Gastrocnemius medialis (tissue), 4 donors: ENCODE measurements around the gene PRDX3. TPM values are rescaled to one million over a fixed set of nuclear protein-coding genes. Genes with fewer than 3 reads are reported as not detected.

ENCODE experiments used
- ATAC-seq, 2 donors: fragments of 150-250 bp; one replicate each; pipeline ENCODE4 v1.9.1; 2016
- DNase-seq, 2 donors: peaks; one replicate each; pipeline ENCODE4 v3.0.0-alpha.2; 2019
- H3K27ac ChIP-seq, 4 donors: fragments of 200-600 bp; sonication (generic); 1 replicate in 1 of 4; 2 replicates in 3 of 4; pipeline ENCODE4 v1.5.1; 2016 to 2018; ENCODE audit warnings: mild to moderate bottlenecking in 2 of 4, moderate library complexity in 1 of 4
- H3K27me3 ChIP-seq, 3 donors: fragments of 200-600 bp; sonication (generic) in 2 of 3; 1 replicate in 1 of 3; 2 replicates in 2 of 3; pipeline versions ENCODE4 v1.5.1 to v1.6.0; 2016 to 2019; ENCODE audit warnings: mild to moderate bottlenecking in 1 of 3, moderate library complexity in 1 of 3
- H3K36me3 ChIP-seq, 2 donors: fragments of 200-600 bp; sonication (generic) in 1 of 2; one replicate each; pipeline ENCODE4 v1.5.1; 2017 to 2018
- H3K4me1 ChIP-seq, 2 donors: fragments of 200-600 bp; sonication (generic) in 1 of 2; one replicate each; pipeline ENCODE4 v1.5.1; 2016 to 2017; ENCODE audit warnings: mild to moderate bottlenecking in 2 of 2
- H3K4me3 ChIP-seq, 4 donors: fragments of 200-600 bp; sonication (generic) in 3 of 4; 1 replicate in 1 of 4; 2 replicates in 3 of 4; pipeline ENCODE4 v1.5.1; 2016 to 2019; ENCODE audit warnings: mild to moderate bottlenecking in 2 of 4
- H3K9me3 ChIP-seq, 3 donors: fragments of 200-600 bp; sonication (generic) in 2 of 3; 1 replicate in 1 of 3; 2 replicates in 2 of 3; pipeline ENCODE4 v1.5.1; 2016 to 2019
- POLR2A ChIP-seq, 2 donors: fragments of 450-650 bp; IDR thresholded peaks; one replicate each; pipeline ENCODE4 v1.6.1; 2017; ENCODE audit warnings: antibody characterized with exemption in 2 of 2, mild to moderate bottlenecking in 2 of 2, moderate library complexity in 2 of 2
- in situ Hi-C, 4 donors: fragments of 200-750 bp; cut with MboI; loops; one replicate each; pipeline versions ENCODE4 v1.15.0 to v1.8.0; 2017; ENCODE audit warnings: low sequenced_read_pairs in 4 of 4
- intact Hi-C: fragments of 100-400 bp; cut with DNase I; formaldehyde crosslinking; loops from one replicate; pipeline ENCODE4 v1.15.1; 2023; ENCODE audit warnings: low total_unique reads
- total RNA-seq, 4 donors: library from RNA; depleted of rRNA; stranded (reverse); fragments of >200 nt; gene quantifications; one replicate each; pipeline versions ENCODE4 v1.1.0 to v1.2.3, GENCODE V29; 2016
- TF ChIP-seq, protein P1 (sequence below), 5 experiments: fragments of 450-650 bp in 3 of 5; fragments of 200-600 bp in 2 of 5; sonication (generic) in 2 of 5; IDR thresholded peaks in 4 of 5; conservative IDR thresholded peaks in 1 of 5; 1 replicate in 4 of 5; 2 replicates in 1 of 5; pipeline ENCODE4 v1.5.1; 2016 to 2019; ENCODE audit warnings: antibody characterized with exemption in 5 of 5, mild to moderate bottlenecking in 3 of 5, moderate library complexity in 3 of 5

Gene PRDX3
- 100 to 1,000 TPM; 227 to 342 (median 250) TPM for total RNA-seq

DNA sequence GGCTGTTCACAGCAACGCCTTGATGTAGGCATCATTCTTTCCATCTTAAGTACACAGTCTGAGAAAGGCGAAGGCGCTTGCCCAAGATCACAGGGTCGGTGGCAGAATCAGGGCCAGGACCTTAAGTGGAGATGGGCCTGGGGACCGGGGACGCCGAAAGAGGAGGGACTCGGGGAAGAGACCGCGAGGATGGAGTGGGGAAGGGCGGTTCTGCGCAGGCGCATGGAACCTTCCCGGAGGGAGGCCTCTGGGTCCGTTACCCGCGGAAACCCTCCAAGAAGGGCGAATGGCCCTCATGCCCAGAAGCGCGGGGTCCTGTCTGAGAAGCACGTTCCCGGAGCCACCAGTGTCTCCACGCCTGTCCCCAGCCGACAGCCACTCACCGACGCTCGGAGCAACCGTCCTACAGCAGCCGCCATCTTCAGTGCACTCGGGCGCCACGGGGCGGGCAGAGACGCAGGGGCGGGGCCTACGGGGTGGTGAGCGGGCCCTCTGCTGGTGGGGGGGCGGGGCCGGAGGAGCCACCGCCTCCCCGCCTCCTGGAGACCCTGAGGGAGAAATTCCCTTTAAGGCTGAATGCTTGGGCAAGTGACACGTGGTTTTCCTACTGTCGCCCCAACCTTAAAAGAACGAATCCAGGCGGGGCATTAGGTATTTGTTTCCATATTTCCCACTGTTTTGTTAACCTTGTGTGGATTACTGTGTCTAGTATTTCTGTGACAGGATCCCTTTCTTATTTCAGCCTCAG lies at the start of gene PRDX3:
Gene PRDX3 (minus strand): TSS at position 441 of the 748 bp plus-strand sequence. CDS start 22 bp downstream, at position 419.
- ATAC-seq (peak; percentile 96 to 97), DNase-seq (peak; percentile 83 to 90)
- Histone ChIP-seq H3K4me3 (peak within 1 kb of the TSS; percentile 74 to 91 (median 87)), H3K4me1 (peaks cover 18 to 24% of the 10 kb centered on the region in 2 donors), H3K36me3 (peaks cover 0 to 3% of the 10 kb centered on the region in 2 donors), H3K9me3 (no peaks in the 10 kb centered on the region), H3K27ac (peak within 1 kb of the TSS; percentile 90 to 97 (median 94)), H3K27me3 (no peaks in the 10 kb centered on the region)
- in situ Hi-C loops, result no loop called here
- intact Hi-C loops, result loop anchor here (1.0 to 10.0 kb wide), 5 partner anchors 13 to 472 kb away; partner anchors contain the start of genes CACUL1, SFXN4 and TIAL1
- TF ChIP-seq, protein P1, sequence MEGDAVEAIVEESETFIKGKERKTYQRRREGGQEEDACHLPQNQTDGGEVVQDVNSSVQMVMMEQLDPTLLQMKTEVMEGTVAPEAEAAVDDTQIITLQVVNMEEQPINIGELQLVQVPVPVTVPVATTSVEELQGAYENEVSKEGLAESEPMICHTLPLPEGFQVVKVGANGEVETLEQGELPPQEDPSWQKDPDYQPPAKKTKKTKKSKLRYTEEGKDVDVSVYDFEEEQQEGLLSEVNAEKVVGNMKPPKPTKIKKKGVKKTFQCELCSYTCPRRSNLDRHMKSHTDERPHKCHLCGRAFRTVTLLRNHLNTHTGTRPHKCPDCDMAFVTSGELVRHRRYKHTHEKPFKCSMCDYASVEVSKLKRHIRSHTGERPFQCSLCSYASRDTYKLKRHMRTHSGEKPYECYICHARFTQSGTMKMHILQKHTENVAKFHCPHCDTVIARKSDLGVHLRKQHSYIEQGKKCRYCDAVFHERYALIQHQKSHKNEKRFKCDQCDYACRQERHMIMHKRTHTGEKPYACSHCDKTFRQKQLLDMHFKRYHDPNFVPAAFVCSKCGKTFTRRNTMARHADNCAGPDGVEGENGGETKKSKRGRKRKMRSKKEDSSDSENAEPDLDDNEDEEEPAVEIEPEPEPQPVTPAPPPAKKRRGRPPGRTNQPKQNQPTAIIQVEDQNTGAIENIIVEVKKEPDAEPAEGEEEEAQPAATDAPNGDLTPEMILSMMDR (IDR thresholded peaks at IDR 0.05 in 4 of 5, conservative IDR thresholded peaks at IDR 0.05 in 1 of 5), result peak in 3 of 5 experiments; percentile 36 to 56 (median 50)
- TF ChIP-seq POLR2A (IDR thresholded peaks at IDR 0.05), result peak; percentile 65 to 79

GRCh38 chr10:119227825-119228224 lies 49.2 kb upstream of the PRDX3 start:
- no peak for ATAC-seq
- no peak overlapping the region for H3K27ac ChIP-seq
- H3K36me3 ChIP-seq, result no peaks in the 10 kb centered on the region
- in situ Hi-C loops (no loop called here), intact Hi-C loops (no loop called here)
- no peak overlapping the region for H3K4me3 ChIP-seq
- no peak for TF ChIP-seq POLR2A (IDR thresholded peaks at IDR 0.05)
- TF ChIP-seq, protein P1 (IDR thresholded peaks at IDR 0.05 in 4 of 5, conservative IDR thresholded peaks at IDR 0.05 in 1 of 5), result no peak
- peaks cover under 1 to 12% of the 10 kb centered on the region in 2 donors for H3K4me1 ChIP-seq
- no peak for DNase-seq
- no peaks in the 10 kb centered on the region for H3K9me3 ChIP-seq
- no peaks in the 10 kb centered on the region for H3K27me3 ChIP-seq

GRCh38 chr10:119225083-119225658 lies 46.6 kb upstream of the PRDX3 start:
- in situ Hi-C loops (no loop called here), intact Hi-C loops (no loop called here)
- H3K27me3 ChIP-seq, result no peaks in the 10 kb centered on the region
- TF ChIP-seq, protein P1 (IDR thresholded peaks at IDR 0.05 in 4 of 5, conservative IDR thresholded peaks at IDR 0.05 in 1 of 5), result no peak
- TF ChIP-seq POLR2A (IDR thresholded peaks at IDR 0.05), result no peak
- no peaks in the 10 kb centered on the region for H3K9me3 ChIP-seq
- no peak for ATAC-seq
- no peak for DNase-seq
- H3K4me1 ChIP-seq, result peaks cover 7 to 18% of the 10 kb centered on the region in 2 donors
- H3K4me3 ChIP-seq, result no peak overlapping the region
- no peaks in the 10 kb centered on the region for H3K36me3 ChIP-seq
- H3K27ac ChIP-seq, result peak overlapping the region; percentile 2 to 33 (median 19)

DNA sequence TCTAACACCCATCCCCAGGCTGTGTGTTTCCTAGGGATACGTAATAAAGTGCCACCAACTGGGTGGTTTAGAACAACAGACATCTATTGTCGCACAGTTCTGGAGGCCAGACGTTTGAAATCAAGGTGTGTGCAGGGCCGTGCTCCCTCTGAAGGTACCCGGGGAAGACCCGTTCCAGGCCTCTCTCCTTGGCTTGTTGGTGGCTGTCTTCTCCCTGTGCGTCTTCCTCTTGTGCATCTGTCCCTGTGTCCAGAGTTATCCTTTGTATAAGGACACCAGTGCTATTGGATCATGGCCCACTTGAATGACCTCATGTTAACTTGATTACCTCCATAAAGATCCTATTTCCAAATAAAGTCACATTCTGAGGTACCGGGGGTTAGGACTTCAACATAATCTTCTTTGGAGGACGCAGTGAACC lies 44.4 kb upstream of the PRDX3 start:
- H3K4me1 ChIP-seq, result peaks cover 7 to 18% of the 10 kb centered on the region in 2 donors
- in situ Hi-C loops (no loop called here), intact Hi-C loops (no loop called here)
- no peaks in the 10 kb centered on the region for H3K27me3 ChIP-seq
- peak; percentile 17 to 38 for ATAC-seq
- peak overlapping the region in 1 of 4 donors; percentile 7 for H3K4me3 ChIP-seq
- no peak for TF ChIP-seq POLR2A (IDR thresholded peaks at IDR 0.05)
- TF ChIP-seq, protein P1 (IDR thresholded peaks at IDR 0.05 in 4 of 5, conservative IDR thresholded peaks at IDR 0.05 in 1 of 5), result no peak
- peak overlapping the region; percentile 64 to 74 (median 69) for H3K27ac ChIP-seq
- DNase-seq, result no peak
- no peaks in the 10 kb centered on the region for H3K36me3 ChIP-seq
- H3K9me3 ChIP-seq, result no peaks in the 10 kb centered on the region
